Neural progenitor cell (in vitro differentiated cells): ENCODE data around the gene SNRNP25.

ENCODE experiments used
- EZH2 ChIP-seq: fragments of 200-600 bp; sonication (generic); IDR thresholded peaks from 2 replicates; pipeline ENCODE4 v1.6.1; 2017; ENCODE audit warnings: antibody characterized with exemption, mild to moderate bottlenecking, moderate library complexity
- EZH2phosphoT487 ChIP-seq: fragments of 200-600 bp; sonication (generic); IDR thresholded peaks from 2 replicates; pipeline ENCODE4 v1.6.1; 2017; ENCODE audit warnings: antibody characterized with exemption
- TF ChIP-seq, protein P1 (sequence below): fragments of 200-600 bp; sonication (generic); IDR thresholded peaks from 2 replicates; pipeline ENCODE4 v1.5.1; 2017; ENCODE audit warnings: antibody characterized with exemption, mild to moderate bottlenecking

DNA sequence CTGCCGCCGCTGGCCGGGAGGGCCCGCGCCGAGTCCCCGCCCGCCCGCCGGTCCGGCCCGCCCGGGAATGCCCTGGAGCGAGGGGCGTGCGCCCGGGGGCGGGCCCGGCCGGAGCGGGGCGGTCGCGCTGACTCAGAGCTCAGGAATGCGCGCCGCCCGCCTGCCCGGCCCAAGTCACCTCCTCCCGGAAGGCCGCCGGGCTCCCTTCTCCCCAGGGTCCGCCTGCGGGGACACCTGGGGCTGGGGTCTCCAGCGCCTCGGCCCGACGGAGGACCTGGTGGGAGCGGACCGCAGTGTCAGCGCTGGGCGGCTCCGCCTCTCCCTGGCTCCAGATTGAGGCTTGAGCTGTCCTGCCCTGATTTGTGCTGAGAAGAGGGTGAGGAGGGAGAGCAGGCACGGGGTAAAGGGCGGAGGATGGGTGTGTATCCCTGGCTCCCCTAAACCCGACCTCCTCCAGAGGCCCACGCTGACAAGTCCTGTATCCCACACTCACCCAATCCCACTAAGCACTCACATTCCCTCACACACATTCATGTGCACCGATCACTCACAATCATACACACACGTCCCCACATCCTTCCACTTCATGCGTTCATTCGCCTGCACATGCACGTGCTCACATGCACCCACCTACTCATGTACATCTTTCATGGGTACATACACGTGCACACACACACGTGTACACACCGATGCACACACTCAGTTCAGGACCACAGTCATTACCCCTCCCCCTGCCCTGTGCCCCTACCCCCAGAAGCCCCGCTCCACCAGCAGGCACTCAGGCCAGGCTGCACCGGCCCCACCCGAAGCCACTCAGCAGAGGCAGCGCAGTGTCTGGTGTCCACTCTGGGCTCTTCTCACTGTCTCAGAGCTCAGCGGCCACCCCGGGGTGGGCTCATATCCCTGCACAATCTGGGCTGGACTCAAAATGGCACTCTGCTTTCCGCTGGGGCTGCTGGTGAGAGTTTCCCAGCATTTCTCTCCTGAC, 19.2 kb downstream of the SNRNP25 start, which contains the start of gene RHBDF1:
- TF ChIP-seq, protein P1, sequence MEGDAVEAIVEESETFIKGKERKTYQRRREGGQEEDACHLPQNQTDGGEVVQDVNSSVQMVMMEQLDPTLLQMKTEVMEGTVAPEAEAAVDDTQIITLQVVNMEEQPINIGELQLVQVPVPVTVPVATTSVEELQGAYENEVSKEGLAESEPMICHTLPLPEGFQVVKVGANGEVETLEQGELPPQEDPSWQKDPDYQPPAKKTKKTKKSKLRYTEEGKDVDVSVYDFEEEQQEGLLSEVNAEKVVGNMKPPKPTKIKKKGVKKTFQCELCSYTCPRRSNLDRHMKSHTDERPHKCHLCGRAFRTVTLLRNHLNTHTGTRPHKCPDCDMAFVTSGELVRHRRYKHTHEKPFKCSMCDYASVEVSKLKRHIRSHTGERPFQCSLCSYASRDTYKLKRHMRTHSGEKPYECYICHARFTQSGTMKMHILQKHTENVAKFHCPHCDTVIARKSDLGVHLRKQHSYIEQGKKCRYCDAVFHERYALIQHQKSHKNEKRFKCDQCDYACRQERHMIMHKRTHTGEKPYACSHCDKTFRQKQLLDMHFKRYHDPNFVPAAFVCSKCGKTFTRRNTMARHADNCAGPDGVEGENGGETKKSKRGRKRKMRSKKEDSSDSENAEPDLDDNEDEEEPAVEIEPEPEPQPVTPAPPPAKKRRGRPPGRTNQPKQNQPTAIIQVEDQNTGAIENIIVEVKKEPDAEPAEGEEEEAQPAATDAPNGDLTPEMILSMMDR: no peak
- no peak for TF ChIP-seq EZH2phosphoT487
- no peak for TF ChIP-seq EZH2
